GM19468 (cell line): ENCODE results near the gene ZNF821.
"Not testable (repeated sequence)": the region's sequence is repeated elsewhere in the genome, so short reads cannot be mapped to it uniquely, and the experiment has no call there.

Experiments used
- ATAC-seq: cut with Tn5 transposase; IDR thresholded peaks from one replicate; pipeline ENCODE4 v1.9.1; 2021; ENCODE audit warnings: mild to moderate bottlenecking, moderate library complexity, moderate number of reproducible peaks; ENCODE audit not compliant: unreplicated experiment; ENCODE audit errors: extremely low read depth

ZNF821 gene

DNA sequence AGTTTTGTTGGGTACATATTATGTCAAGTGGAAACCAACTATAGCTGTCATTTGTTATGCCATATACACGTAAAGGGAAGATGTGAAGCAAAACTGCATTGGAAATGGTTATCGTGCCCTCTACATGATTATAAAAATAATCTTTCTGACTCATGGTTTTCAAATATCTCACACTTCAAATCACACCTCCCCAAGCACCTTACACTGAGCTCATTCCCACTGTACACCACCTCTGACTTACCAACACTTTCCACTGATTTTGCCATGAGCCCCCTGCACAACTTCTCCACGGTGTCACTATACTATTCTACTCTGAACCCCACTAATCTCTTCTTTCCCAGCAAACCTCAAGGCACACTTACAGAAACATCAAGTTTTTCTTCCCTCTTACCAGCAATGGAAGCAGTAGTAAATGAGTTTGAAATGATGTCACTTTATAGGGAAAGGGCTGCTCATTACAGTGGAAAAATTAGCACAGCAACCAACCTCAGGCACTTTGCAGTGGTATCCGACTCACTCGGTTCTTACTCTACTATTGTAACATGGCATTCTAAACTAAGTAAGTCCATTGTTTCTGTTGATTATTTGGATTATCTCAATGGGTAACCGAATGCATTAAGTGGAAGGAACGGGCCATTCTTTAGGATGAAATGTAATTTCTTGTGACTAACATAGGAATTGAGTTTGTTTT, 18.7 kb downstream of the ZNF821 start:
- no peak for ATAC-seq

GRCh38 chr16:71863995-71864394, 20.0 kb downstream of the ZNF821 start:
- ATAC-seq: no peak

GRCh38 chr16:71859762-71860521, 24.0 kb downstream of the ZNF821 start:
- no peak for ATAC-seq

GRCh38 chr16:71855937-71856662, 27.9 kb downstream of the ZNF821 start:
- no peak for ATAC-seq

DNA sequence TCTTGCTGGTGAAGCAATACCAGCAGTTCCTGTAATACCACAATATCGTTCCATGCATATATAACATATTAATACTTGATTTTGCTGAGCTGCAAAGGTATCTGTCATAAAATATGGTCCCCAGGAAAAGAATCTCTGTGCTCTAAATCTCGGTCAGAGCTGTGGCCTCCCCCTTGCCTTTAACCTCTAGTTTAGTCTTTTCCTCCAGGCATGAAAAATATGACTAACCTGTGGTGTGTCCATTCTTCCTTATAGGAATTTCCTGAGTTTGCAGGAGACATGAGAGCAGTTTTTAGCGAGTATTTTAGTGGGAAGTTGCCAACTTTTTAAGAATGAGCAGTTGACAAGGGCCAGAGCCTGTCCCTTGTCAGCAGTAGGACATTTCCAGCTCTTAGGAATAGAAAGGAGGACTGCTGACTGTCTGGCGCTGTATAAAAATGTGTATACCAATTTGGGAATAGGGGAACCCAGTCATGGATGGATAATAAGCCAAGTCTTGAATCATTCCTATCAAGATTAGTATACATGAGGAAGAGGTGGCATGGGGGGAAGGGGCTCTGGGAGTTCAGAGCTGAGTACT, 29.5 kb downstream of the ZNF821 start:
- ATAC-seq: no peak

GRCh38 chr16:71853413-71853812, 30.6 kb downstream of the ZNF821 start:
- peak; percentile 48 for ATAC-seq

DNA sequence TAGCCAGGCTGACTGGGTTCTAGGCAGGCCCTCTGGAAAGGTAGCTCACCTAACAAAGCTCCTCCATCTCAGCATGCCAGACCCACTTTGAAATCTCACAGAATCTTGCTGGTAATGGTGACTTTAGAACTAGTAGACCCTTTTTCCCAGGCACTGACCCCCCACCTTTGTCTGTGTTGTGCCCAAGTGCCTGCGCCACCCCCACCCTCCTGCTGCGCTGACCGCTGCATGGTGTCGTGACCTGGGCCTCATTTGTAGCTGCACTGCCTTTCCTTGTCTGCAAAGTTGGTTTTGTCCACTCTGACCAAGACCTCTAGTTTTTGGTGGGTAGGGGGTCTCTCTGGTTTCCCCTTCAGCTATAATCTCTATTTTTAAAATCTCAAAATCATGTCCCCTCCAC, 31.4 kb downstream of the ZNF821 start:
- no peak for ATAC-seq

- ATAC-seq: no peak
Observed at GRCh38 chr16:71852158-71852557, 31.8 kb downstream of the ZNF821 start.

DNA sequence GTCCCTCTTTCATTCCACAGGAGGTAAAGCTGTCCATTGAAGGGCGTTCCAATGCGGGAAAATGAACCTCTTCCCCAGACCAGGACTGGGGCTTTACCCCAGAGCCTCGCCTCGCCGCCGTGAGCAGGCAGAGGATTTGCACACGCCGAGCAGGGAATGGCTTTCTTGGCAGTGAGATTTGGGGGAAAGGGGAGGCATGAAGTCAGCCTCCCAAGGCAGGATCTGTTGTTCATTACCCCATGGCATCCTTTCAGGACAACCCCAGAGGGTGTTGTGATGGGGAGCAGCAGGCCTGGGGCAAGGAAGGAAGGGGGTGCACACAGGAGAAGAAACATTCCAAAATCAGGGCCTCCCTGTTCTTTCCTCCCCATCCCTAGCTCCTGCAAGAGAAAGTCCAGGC, 32.2 kb downstream of the ZNF821 start:
- ATAC-seq: no peak

GRCh38 chr16:71848622-71849021, 35.4 kb downstream of the ZNF821 start:
- no peak for ATAC-seq

- ATAC-seq: no peak
Observed at GRCh38 chr16:71847096-71847495, 36.9 kb downstream of the ZNF821 start.

DNA sequence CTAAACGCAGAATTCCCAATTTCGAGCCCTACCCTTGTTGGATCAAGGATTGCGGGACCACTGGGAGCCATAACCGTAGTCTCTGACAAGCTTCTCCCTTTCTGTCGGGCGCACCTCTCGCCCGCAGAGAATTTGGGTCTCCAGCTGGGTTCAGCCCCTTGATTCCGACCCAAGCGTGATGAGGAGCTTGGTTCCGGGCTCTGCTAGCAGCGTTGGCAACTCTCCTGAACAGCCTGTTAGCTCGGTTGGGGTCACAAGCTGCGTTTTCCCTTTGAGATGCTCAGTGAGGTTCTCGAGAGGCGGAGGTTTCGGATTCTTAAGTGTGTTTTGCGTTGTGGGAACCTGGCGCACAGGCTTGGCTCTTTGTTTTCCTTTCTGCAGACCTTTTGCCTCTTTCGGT, 37.6 kb downstream of the ZNF821 start:
- no peak for ATAC-seq

GRCh38 chr16:71845639-71846430, 38.1 kb downstream of the ZNF821 start, which contains the start of gene ATXN1L:
Gene ATXN1L, plus strand, starts transcription at chr16:71845976. Its CDS starts 3,765 bp downstream, at chr16:71849741.
- ATAC-seq: peak; percentile 48

DNA sequence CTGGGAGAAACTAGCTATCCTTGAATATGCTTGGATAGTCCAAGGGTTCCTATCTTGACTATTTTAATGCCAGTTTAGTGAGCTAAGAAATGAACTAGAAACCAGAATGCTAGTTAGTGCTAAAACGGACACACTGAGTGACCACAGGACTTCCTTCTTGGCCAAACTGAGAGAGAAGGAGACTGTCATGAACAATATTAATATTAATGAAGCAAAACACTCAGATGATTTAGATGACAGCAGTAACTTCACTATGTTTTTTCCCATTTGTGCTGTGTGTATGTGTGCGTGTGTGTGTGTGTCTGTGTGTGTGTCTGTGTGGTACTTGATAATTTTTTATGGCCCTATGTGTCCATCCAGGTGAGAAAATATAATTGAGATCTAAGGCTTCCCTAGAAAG, 40.4 kb downstream of the ZNF821 start:
- no peak for ATAC-seq

DNA sequence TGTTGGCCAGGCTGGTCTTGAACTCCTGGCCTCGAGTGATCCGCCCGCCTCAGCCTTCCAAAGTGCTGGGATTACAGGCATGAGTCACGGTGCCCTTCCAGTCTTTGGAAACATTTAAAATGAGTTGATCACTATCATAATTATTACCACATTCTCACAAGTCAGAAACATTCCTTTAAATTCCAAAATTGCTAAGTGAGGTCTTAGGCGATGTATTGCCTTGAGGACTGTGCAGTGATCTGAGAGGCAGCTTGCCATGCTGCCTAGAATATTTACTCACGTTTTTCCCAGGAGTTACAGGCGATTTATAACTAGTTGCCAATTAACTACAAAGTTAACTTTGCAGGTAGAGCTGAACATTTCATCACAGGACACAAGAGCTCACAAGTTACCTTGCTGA, 43.9 kb downstream of the ZNF821 start:
- ATAC-seq: no peak

- no peak for ATAC-seq
Observed at GRCh38 chr16:71837150-71837549, 46.8 kb downstream of the ZNF821 start.

DNA sequence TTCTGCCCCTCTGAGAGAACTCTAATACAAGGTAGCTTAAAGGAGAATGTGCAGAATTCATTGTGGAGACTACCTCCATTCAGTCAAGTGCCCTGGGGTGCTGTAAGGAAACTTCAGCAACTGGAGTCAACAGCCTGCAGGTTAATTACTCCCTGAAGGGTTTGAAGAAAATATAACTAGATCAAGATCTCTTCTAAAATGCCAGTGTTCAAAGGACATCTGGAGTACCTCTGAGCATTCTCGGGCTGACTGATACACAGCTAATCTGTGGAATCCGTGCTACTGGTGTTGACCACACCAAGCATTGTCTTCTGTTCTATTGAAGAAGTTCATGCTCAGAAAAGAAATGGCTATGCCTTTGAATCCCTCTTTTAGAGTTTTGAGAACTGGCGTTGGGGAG, 49.7 kb downstream of the ZNF821 start:
- no peak for ATAC-seq

- not testable (repeated sequence) for ATAC-seq
Observed at GRCh38 chr16:71832112-71832511, 51.9 kb downstream of the ZNF821 start.

- ATAC-seq: not testable (repeated sequence)
Observed at GRCh38 chr16:71831698-71832097, 52.3 kb downstream of the ZNF821 start.

DNA sequence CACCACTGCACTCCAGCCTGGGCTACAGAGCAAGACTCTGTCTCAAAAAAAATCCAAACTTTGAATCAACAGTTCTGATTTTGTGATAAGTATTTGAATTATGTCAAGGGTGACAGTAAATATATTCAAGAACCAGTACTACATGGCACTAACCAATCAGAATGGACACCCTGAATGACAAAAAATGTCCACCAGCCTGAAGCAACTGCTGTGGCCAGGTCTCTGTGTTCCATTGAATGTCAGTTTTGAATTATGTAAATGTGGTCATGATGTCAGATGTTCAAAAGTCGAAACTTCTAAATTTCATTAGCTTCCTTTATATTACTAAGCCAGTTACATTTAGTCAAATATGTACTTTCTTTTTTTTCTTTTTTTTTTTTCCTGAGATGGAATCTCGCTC, 53.6 kb downstream of the ZNF821 start:
- no peak for ATAC-seq
